EH (cell line): Measurements from ENCODE around the gene ANKRD36B.
A peak's percentile ranks its signal among the peaks of the same experiment; 100 is the strongest.
"Not testable (repeated sequence)": the region's sequence is repeated elsewhere in the genome, so short reads cannot be mapped to it uniquely, and the experiment has no call there.

Source experiments
- DNase-seq: peaks from one replicate; pipeline ENCODE4 v3.0.0-alpha.2; 2015; ENCODE audit warnings: low read depth

The ANKRD36B gene

DNA sequence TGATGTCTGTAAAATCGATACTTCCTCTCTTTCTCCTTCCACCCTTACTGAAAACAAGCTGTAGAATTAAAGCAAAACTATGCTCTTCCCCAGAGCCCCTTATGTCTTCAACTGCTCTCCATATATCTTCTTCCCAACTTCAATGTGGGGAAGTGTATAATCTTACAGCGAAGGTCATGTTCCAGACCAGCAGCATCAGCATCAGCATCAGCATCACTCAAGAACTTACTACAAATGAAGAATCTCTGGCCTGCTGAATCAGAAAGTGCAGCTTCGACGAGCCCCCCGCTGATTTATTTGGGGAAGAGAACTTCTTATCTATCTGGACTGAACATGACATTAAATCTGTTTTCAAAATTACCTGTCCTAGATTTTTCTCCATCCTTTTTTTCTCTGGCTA lies 40.6 kb downstream of the ANKRD36B start:
- DNase-seq, result not testable (repeated sequence)

GRCh38 chr2:97548536-97548935 lies 41.1 kb downstream of the ANKRD36B start:
- DNase-seq, result not testable (repeated sequence)

GRCh38 chr2:97546711-97547110 lies 43.0 kb downstream of the ANKRD36B start:
- DNase-seq, result no peak

- peak; percentile 66 for DNase-seq
Observed at GRCh38 chr2:97544911-97545310, 44.8 kb downstream of the ANKRD36B start.

DNA sequence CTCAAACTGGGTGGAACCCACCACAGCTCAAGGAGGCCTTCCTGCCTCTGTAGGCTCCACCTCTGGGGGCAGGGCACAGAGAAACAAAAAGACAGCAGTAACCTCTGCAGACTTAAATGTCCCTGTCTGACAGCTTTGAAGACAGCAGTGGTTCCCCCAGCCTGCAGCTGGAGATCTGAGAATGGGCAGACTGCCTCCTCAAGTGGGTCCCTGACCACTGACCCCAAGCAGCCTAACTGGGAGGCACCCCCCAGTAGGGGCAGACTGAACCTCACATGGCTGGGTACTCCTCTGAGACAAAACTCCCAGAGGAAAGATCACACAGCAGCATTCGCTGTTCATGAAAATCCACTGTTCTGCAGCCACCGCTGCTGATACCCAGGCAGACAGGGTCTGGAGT lies 63.8 kb downstream of the ANKRD36B start:
- not testable (repeated sequence) for DNase-seq

DNA sequence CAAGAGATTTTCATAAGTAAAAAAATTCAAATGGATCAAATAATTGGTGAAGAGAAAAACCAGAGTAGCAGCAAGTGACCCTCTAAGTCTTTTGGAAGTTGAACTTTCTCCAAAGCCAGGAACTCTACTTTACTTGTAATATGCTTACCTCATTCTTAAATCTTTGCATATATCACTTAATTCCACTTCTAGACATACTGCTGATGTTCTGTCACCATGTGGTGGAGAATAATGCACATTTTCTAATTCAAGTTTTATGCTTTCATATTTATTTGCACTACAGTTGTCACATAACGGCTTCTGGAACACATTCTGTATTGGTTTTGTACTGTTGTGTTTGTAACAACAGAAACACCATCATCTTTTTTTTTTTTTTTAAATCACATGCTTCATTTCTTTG lies 65.9 kb downstream of the ANKRD36B start:
- not testable (repeated sequence) for DNase-seq

GRCh38 chr2:97522916-97523555 lies 66.6 kb downstream of the ANKRD36B start:
- DNase-seq, result not testable (repeated sequence)

- not testable (repeated sequence) for DNase-seq
Observed at GRCh38 chr2:97495651-97496050, 94.0 kb downstream of the ANKRD36B start.

DNA sequence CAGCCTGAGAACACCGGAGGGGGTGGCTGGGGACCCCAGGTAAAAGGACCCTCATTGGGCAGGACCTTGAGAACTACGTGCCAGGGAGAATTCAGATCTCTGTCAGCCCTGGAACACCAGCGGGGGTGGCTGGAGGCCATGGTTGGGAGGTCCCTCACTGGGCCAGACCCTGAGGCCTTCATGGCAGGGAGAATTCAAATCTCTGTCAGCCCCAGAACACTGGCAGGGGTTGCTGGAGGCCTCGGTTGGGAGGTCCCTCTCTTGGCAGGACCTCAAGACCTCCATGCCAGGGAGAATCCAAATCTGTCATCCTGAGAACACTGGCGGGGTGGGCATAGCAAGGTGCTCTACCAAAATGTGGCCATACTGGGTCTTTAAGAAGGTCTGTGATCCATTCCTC lies 99.5 kb downstream of the ANKRD36B start:
- not testable (repeated sequence) for DNase-seq
